Measurements from ENCODE around the gene DLX4.

Gene DLX4

DNA sequence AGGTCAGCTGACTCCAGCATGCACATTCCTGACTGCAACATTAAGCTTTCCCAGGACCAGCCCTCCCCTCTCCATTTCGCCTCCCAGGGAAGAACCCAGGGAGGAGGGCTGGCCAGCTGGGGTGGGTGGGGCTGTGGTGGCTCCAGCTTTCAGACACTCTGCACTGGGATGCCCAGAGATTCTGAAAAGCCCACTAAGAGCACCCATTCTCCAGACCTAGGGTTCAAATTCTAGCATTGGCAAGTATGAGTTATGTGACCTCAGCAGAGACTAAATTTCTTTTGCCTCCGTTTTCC is 18.2 kb downstream of the DLX4 start:
- DNase-seq (ENCODE audit: low spot score), result no peak

DNA sequence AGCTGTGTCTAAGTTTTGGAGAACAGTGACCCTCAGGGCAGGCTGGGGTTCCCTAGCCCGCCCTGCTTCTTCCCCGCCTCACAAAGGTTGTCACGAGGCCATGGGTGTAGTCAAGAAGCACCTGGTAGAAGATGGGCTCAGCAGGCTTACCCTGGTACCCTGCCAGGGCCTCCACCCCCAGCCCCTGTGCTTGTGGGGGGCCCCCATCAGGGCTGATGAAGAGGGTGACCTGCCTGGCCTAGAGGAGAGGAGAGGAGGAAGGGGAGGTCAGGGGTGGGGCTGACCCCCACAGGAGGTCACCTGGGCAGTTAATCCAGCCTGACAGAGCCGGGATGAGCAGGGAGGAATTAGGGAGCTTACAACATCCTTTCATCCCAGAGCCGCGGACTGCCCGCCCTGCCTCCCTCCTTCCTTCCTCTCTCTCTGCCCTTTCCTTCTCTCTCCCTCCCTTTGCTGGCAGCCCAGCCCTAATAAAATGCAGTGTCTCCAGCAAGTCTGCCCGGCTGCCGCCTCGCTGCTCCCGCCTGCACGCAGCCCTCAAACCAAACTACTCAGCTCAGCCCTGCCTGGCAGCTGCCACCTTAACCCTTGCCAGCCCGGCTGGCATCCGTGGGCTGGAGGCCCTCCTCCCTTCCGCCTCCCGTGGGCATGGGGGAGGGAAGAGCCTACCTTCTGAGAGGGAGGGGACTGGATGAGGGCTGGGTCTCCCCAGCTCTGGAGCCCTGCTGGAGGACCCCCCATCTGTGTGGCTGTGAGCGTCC is 18.9 kb downstream of the DLX4 start:
- peak; percentile 66 for DNase-seq (ENCODE audit: low spot score)

DNA sequence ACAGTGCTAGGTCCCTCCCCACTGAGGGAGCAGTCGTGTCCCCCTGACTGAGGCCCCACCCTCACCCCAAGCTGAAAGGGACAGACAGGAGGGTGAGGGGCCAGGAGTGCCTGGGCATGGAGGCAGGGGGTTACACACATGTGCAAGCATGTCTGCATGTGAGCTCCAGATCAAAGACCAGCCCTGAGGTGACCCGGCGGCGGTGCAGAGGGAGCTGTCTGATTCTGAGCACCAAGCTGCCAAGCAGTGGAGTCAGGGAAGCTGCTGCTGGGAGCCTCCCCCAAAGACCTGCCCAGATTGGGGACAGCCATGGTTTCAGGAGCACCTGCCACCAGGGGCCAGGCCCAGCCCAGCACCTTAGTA is 20.5 kb downstream of the DLX4 start:
- DNase-seq (ENCODE audit: low spot score), result no peak

DNA sequence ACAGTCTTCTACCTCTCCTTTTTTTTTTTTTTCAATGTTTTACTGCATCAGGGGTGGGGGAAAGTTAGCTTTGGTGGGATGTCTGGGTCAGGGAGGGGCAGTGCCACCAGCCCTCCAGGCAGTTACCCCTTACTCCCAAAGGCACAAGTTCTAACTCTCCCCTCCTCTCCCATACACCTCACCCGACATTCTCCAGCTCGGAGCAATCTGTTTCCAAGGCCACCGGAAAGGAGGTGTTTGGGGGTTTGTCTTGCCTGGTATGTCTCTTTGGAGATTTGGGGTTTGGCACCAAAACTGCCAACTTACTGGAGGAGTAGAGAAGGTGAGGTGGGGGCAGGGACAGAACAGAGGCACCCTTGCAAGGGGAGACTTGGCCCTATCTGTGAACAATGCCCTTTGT is 21.3 kb downstream of the DLX4 start:
- peak; percentile 1 for DNase-seq (ENCODE audit: low spot score)

DNA sequence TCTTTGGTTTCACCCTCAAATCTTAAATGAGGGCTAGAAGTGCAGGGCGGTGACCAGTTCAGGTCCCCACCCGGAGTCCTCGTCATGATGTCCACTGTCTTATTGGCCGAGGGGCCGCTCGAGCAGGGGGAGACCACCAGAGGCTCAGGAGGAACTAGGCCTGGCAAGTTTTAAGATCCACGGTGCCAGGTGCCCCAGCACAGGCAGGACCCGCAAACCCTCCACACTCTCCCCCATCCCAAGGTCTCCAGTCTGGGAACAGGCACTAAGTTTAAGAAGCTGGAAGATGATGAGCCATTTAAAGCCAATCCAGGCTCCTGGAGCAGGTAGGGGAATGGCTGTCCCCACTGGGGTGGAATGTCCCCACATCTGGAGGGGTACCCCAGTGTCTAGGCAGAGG is 21.9 kb downstream of the DLX4 start:
- peak; percentile 1 for DNase-seq (ENCODE audit: low spot score)

DNA sequence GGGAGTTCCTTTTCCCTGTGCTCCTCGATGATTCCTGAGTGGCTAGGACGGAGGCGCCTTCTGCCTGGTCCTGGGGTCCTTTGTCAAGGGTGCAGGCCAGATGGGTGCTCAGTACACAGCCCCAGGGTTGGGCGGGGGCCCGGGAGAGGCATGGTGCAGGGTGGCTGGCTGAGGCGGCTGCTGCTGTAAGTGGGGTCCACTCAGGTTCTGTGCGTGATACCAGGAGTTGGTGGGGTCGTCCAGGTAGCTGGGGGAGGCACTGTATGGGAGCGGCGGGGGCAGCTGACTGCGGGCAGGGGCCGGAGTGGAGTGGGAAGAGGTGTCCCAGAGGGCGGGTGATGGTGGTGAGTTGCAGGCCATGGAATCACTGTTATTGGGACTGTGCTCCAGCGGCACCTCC is 22.4 kb downstream of the DLX4 start:
- peak; percentile 3 for DNase-seq (ENCODE audit: low spot score)

DNA sequence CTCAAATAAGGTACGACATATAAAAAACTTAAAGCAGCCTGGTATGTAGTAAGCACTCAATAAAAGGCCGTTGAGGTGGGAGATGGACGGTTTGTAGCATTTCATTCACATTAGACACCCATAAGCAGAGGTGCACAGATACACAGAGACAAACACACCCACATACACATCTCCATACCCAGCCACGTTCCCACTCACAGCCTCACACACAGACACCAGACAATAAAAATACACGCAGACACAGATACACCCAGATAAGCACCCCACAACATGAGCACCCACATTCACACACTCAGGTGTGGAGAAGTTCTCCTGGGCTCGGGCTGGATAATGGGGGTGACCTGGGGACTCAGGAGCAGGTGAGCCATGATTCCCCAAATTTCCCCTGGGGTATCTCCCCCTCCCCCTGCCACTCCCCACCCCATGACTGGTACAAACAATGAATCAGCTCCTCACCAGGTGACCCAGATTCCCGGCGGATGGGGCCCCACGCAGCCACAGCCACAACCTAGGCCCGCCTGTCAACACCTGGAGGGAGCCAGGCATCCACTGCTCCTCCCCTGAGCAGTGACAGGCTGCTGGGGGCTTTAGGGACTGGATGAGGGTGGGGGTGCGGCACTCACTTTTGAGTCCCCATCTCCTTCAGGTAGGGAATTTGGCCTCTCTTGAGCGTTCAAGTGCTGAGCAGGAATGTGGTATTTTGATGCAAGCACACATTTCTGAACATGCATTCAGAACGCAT is 23.4 kb downstream of the DLX4 start:
- peak; percentile 2 for DNase-seq (ENCODE audit: low spot score)

DNA sequence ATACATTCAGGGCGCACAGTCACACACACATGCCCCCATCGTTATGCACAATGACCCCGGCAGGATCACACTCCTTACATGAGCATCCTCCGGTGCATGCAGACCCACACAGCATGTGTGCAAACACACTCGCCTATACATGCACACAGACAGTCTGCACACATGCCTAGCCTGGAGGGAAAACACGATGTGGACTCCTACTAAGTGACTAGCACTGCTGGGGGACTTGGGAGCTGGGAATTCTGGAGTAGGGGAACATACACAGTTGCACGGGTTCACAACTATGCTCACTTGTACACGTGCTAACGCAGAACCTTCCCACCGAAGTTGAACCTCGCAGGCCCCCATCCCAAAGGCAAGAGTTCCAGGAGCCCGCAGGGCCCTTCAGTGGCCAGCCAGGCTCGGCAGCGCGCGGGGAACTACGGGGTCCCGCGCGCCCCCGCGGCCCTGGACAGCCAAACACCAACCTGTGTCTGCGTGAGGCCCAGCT is 24.0 kb downstream of the DLX4 start:
- peak; percentile 1 for DNase-seq (ENCODE audit: low spot score)

DNA sequence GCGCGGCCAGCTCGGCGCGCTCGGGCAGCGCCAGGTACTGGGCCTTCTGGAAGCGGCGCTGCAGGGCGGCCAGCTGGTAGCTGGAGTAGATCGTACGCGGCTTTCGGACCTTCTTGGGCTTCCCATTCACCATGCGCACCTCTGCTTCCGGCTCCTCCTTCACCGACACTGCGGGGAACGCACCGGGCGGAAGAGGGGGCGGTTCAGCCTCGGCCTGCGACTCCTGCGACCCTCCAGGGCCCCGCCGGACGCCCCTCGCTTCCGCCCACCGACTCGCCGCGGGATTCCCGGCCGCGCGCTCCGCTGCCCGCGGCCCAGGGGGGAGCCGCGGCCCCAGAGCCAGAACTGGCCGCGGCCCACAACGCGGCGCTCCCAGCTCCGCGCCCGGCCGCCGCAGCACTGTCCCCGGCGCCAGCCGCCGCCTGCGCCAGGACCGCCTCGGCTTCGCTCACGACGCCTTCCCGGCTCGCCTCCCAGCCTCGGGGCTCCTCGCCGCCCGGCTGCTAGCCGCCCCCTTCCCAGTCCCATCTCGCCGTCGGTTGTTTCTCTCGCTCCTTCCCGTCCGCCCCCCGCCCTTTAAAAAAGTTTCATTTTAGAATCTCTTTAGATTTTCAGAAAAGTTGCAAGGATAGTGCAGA is 24.6 kb downstream of the DLX4 start:
- DNase-seq (ENCODE audit: low spot score), result peak; percentile 64

DNA sequence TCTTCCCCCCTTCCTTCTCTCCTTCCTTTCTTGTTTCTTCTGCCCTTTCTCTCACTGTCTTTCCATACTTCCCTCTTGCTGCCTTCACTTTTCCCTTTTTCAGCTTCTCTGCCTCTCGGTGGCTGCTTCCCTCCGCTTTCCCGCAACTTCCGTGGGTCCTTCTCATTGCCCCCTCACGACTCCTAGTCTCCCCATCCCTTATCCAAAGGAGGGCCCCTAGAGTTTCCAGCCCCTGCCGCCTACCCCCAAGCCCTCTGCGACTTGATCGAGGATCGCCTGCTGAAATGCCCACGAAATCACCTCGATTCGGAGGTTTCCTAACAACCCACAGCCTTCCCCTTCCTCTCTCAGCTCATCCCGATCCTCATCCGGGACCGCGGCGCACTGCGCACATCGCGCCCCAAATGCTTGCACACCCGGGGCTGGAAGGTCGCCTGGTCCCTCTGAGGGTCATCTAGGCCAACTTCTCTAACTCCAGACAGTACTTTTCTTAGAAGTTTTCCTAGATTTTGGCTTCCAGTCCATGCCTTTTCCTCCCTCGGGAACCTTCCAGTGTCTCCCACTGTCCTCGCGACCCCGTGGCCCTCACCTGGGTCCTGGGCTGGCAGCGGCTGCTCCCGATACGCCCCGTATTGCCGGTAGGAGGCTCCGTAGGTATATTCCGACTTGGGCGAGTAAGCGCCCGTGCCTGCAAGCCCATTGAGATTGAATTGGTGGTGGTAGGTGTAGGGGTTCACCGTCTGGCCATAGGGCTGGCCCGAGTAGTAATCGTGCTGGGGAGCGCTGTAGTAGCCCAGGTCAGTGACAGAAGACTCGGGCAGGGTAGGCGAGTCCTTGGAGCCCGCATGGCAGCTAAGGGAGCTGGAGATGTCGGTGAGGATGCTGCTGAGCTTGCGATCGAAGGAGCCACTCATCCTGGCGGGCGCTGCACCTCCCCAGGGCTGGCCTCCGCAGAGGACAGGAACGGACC is 25.4 kb downstream of the DLX4 start:
- peak; percentile 9 for DNase-seq (ENCODE audit: low spot score)

DNA sequence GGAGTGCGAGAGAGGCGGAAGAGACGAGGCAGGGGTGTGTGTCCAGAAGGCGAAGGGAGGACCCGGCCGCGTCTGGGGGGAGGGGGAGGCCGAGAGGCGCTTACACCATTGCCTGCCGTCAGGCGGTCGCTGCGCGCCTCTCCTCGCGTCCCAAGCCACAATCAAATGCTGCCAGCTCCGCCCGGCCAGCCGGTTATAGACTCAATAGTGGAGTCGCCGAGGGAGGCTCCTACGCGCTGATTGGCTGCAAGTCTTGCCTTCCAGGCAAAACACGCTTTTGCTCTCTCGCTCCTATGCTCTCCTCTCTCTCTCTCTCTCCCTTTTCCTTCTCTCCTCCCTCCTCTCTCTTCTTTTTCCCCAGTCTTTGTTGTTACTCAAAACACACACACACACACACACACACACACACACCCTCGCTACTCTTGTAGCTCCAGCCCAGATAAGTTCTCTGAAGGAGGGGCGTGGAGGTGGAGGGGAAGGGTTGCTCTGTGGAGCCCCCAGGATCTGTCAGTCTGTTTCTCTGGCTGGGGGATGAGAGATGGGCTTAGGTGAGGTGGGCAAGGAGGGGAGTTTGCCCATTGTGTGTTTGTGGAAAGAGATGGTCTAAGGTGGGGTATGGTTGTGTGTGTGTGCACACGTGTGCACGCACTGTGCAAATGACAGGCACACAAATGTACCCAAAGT is 26.2 kb downstream of the DLX4 start, which contains the start of gene DLX3:
Gene DLX3 (minus strand): TSS at position 170 of the 684 bp plus-strand sequence. CDS start 226 bp downstream, outside the sequence.
- DNase-seq (ENCODE audit: low spot score), result peak; percentile 88

DNA sequence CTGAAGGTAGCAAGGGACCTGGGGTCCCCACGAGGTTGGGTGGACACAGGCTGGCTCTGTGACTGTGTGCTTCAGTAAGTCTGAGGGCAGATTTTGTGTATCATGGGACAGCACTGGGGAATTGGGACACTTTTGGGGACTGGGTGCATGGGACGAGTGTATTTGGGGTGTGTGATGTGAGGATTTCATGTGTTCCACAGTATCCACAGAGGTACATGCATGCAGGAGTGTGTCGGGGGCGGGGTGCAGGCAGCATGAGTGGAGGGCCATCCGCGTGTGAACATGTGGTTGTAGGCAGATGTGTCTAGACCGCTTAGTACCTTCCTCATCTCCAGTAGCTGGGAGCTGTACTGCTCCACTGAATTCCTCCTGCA is 27.1 kb downstream of the DLX4 start:
- no peak for DNase-seq (ENCODE audit: low spot score)

DNA sequence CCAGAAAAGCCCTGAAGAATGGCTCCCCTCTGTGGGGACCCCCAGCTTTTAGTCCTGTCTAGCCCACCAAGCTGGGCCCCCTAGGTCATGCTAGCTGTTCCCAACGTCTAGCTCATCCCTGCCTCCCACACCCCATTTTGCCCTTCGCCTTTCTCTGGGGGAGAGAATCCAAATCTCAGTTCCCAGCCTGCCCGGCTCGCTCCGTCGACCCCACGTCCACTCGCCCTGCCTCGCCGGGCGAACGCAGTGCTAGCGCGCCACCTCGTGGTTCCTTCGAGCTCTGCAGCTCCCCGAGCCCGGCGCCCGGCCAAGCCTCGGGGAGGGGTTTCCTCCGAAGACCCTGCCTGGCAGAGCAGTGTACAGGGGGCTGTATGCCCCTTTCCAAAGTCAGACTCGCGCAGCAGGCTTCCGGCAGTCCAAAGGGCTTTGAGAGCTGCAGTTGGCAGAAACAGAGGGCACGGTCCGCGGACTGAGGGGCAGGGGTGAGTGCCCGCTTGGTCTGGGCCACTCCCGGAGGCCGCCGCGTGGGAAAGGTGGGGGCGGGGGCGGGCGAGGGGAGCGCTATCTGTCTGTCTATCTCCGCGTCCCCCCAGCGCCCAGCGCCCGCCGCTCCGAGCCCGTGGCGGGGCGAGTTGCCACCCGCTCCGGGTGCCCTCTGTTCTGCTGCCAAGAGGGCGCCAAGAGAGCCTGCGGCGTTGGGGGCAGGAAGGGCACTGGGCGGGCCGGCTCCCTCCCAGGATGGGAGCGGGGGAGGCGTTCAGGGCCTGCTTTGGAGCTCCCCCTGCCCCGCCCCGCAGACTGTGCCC is 27.7 kb downstream of the DLX4 start:
- peak; percentile 89 for DNase-seq (ENCODE audit: low spot score)

DNA sequence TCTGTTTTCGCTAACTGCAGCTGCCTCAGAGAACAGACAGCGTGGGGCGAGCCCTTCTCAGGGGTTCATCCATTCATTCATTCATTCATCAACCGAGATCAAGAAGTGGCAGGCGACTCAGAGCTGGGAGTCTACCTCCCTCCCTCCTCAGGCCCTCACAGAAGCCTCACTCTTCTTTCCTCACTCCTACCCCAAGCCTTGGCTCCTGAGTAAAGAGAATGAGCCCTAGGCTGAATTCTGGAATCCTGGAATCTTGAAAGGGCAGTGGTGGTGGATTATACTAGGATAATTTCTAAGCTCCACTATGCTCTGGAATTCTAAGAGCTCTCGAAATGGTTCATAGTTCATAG is 28.3 kb downstream of the DLX4 start:
- DNase-seq (ENCODE audit: low spot score), result no peak

DNA sequence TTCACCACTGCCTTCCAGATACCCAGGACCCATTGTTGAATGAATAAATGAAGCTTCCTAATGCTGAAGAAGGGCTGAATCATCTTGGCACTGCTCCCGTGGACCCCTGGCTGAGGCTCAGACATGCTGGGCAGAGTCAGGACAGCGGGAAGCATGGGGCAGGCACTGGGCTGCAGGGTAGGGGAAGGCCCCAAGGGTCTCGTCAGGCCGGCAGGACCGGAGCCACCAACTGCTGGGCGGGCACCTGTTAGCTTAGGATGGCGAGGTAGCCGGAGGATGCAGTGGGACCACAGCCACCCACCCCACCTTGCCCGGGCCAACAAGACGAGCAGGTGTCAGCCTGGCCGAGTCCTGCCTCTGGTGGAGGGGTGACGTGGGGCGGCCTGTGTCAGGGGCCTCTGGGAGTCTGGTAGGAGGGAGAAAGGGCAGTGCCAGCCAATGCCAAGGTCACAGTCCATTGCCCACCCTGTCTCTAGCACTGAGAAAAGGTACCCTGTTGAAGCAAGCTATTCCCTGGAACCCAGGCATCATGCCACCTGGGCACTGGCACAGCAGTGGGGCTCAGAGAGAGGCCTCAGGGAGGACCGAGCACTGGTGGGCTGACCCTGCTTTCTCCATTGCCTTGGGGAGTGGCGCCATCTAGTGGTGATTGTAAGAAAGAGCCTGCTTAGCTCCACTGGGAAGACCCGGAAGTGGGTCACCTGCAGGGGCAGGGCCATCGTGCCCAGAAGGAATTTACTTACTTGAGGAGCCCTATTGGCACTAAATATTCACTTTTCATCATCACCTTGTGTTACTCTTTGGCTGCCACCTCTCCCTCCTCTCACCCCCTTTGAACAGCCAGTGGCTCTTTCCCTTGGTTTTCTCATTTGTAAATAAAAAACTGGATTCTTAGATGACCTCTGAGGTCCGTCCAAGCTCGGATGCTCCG is 29.0 kb downstream of the DLX4 start:
- DNase-seq (ENCODE audit: low spot score), result peak; percentile 92

DNA sequence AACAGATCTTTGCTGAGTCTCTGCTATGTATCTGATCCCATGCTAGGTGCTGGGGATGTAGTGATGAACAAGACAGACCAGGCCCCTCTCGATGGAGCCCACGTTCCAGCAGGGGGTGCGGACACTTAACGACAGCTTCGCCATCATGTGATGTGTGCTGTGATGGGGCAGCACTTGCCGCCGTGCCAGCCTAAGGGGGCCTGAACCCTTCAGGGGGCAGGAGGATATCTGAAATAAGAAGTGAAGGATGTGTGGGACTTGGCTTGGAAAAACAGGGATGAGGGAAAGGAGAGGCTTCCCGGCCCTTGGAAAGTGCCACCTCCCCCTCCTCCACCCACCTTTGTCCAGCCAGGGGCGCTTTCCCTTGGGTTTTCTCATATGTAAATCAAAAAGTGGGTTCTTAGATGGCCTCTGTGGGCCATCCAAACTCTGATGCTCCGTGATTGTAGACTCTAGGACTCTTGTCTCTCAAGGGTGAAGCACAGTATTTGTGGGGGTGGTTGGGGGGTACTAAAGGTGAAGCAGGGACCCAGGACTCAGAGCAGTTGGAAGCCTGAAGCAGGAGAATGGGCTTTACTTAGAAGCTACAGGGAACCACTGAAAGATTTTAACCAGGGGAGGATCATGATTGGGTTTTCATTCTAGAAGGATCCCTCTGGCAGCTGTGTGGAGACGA is 30.0 kb downstream of the DLX4 start:
- DNase-seq (ENCODE audit: low spot score), result no peak

DNA sequence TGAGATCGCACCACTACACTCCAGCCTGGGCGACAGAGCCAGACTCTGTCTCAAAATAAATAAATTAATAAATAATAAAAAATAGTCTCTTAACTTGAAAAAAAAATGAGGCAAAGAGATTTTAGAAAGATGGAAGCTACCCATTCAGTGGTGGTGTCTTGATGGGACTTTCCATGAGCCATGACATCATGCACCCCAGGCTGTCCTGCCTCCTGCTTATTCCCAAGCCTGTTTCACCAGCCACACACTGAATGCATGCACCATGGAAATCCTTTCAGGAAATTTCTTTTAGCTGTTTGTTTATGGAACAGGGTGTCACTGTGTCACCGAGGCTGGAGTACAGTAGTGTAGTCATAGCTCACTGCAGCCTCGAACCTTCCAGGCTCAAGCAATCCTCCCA is 34.9 kb downstream of the DLX4 start:
- DNase-seq (ENCODE audit: low spot score), result no peak

DNA sequence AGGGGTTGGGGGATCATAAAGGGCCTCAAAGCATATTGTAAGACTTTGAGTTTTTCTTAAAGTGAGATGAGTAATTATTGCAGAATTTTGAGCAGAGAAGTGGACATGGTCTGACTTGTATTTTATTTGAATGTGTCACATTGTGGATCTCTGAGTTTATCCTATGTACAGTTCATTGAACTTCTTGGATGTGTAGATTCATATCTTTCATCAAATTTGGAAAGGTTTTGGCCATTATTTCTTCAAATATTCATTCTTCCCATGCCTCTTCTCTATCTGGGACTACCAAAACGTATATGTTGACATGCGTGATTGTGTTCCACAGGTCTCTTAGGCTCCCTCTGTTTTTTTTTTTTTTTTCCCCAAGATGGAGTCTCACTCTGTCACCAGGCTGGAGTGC is 40.3 kb downstream of the DLX4 start:
- DNase-seq (ENCODE audit: low spot score), result no peak

DNA sequence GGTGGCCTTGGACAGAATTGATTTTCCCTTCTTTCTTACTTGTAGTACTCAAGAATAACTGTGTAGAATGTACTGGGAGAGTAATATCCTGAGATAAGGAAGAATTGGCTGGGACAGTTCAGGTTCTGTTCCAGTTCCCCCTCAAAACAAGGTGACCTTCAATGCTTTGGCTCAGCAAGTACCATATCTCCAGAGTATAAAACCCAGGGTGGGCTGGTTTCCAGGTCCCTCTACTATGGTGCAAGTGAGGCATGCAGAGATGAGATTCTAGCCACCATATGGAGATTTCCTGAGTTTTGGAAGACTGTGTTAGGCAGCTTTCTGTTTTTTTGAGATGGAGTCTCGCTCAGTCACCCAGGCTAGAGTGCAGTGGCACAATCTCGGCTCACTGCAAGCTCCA is 44.1 kb downstream of the DLX4 start:
- DNase-seq (ENCODE audit: low spot score), result no peak
